SH-SY5Y (cell line): ENCODE data around the gene ZYX.

Experiments used
- GATA2 ChIP-seq: IDR thresholded peaks from 2 replicates; pipeline ENCODE4 v1.6.1; 2011; ENCODE audit warnings: mild to moderate bottlenecking, low read depth, low read length
- GATA3 ChIP-seq: IDR thresholded peaks from 2 replicates; pipeline ENCODE4 v1.6.1; 2011; ENCODE audit warnings: low read depth, mild to moderate bottlenecking, low read length, moderate library complexity

Gene ZYX

GRCh38 chr7:143380646-143381426 lies at the start of gene ZYX:
ZYX (plus strand) TSS chr7:143381345; CDS start chr7:143381572, 227 bp downstream.
- no peak for TF ChIP-seq GATA2
- no peak for TF ChIP-seq GATA3

DNA sequence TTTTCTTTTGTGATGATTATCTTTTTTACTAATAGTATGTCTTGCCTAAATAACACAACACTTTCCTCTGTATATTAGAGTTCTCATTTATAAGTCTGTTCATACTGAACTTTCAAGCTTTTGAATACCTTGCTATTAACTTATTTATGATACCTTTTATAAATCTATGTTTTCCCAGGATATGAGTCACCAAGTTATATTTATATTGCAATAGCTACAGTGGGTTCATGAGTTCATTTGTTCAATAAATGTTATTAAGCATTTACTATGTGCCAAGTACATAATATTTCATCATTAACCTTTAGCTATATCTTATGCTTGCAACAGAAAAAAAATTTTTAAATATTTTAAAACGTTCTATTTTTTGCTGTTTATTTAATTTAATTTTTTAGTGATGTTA lies 46.9 kb upstream of the ZYX start:
- no peak for TF ChIP-seq GATA2
- no peak for TF ChIP-seq GATA3

- no peak for TF ChIP-seq GATA2
- TF ChIP-seq GATA3: no peak
Measured at GRCh38 chr7:143337216-143337615, 43.9 kb upstream of the ZYX start.

GRCh38 chr7:143341842-143342241 lies 39.3 kb upstream of the ZYX start:
- no peak for TF ChIP-seq GATA2
- no peak for TF ChIP-seq GATA3

DNA sequence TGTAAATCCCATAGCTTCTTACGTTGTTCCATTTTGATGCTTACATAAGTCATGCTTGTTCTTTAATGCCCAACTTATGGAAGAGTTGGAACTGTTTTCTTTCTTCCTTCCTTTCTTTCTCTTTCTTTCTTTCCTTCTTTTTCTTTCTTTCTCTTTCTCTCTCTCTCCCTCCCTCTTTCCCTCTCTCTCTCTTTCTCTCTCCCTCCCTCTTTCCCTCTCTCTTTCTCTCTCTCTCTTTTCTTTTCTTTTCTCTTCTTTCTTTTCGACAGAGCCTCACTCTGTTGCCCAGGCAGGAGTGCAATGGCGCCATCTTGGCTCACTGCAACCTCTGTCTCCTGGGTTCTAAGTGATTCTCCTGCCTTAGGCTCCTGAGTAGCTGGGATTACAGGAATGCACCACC lies 37.5 kb upstream of the ZYX start:
- TF ChIP-seq GATA2: no peak
- TF ChIP-seq GATA3: no peak

DNA sequence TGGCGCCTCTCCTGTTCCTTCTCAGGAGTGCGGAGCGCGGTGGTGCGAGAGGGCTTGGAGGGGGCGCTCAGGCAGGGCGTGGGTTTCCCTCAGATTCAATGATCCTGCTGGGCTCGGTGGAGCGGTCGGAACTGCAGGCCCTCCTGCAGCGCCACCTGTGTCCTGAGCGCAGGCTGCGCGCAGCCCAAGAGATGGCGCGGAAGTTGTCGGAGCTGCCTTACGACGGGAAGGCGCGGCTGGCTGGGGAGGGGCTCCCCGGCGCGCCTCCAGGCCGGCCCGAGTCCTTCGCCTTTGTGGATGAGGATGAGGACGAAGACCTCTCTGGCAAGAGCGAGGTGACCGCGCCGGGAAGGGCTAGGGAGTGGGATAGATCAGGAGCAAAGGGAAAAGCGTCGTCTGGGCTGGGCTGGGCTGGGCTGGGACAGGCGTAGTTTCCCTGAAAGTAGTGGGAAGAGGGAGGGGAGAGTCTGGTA lies 35.7 kb upstream of the ZYX start:
- TF ChIP-seq GATA2 (no peak), GATA3 (no peak)

DNA sequence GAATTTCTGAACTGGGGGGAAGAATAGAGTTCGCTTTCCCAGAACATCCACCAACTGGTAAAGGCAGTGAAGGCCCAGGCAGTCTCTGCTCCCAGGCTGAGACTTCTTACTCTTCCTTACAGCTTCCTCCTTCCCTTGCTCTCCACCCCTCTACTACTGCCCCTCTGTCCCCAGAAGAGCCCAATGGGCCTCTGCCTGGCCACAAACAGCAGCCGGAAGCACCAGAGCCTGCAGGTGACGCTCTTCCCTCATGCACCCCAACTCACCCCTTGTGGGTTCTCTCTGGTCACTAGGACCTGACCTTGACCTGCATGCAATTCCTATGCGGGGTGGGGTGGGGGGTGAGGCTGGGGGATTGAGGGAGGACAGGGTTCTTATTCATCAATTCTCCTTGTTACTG lies 35.1 kb upstream of the ZYX start:
- TF ChIP-seq GATA3 (no peak), GATA2 (no peak)

DNA sequence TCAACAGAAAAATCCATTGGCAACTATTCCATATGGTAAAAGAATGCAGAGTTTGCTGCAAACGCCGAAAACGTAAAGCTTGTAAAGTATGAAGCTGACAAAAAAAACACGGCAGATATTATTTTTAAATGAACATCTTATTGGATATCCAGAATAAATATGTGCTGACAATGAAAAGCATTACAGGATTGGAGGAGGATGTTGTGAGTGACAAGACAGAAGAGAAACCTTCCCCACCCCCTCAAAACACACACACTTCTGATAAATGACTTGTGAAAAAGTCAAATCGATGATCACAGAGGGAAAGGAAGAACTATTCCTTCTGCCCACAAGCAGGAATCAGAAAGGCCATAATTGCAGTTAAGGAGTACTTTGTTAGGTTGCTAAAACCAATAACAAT lies 33.2 kb upstream of the ZYX start:
- TF ChIP-seq GATA3 (no peak), GATA2 (no peak)

- TF ChIP-seq GATA3: no peak
- TF ChIP-seq GATA2: no peak
Measured at GRCh38 chr7:143351060-143351459, 30.1 kb upstream of the ZYX start.

DNA sequence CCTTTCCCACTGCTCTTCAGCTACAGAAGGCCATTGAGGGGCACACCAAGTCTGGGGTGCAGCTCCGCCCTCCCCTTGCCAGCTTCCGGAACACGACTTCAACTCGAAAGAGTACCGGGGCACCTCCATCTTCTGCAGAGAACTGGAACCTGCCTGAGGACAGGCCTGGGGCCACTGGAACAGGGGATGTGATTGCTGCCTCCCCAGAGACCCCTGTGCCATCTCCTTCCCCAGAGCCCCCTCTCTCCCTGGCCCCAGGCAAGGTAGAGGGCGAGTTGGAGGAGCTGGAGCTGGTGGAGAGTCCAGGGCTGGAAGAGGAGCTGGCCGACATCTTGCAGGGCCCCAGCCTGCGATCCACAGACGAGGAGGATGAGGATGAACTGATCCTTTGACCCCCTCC lies 29.6 kb upstream of the ZYX start:
- TF ChIP-seq GATA3 (no peak), GATA2 (no peak)

GRCh38 chr7:143352531-143353002 lies 28.6 kb upstream of the ZYX start:
- TF ChIP-seq GATA2: no peak
- TF ChIP-seq GATA3: no peak

GRCh38 chr7:143354376-143354775 lies 26.8 kb upstream of the ZYX start:
- TF ChIP-seq GATA3 (no peak), GATA2 (no peak)

DNA sequence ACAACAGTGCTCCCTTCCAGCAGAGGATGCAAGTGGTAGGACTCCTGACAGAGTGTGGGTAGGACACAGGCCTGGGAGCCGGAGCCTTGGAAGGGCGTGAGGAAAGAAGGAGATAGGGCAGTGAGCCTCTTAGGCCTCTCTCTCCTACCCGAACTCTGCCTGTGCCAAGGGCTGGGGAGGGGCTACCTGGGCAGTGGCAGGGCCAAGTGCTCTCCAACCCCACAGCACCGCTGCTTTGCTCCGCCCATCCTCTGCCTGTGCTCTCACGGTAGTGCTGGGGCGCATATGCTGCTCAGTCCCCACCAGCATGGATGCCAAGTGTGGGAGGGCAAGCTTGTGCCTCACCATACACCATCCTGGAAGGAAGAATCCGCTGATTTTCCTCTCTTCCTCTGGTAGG lies 26.2 kb upstream of the ZYX start:
- TF ChIP-seq GATA3: no peak
- no peak for TF ChIP-seq GATA2

GRCh38 chr7:143355450-143356385 lies 25.4 kb upstream of the ZYX start:
- no peak for TF ChIP-seq GATA3
- no peak for TF ChIP-seq GATA2

- TF ChIP-seq GATA3 (no peak), GATA2 (no peak)
Measured at GRCh38 chr7:143356414-143357050, 24.6 kb upstream of the ZYX start.
